Kidney (tissue), 14 donors: ENCODE data around the gene KIAA0232. TPM values are rescaled to one million over a fixed set of nuclear protein-coding genes. Genes with fewer than 3 reads are reported as not detected.
A peak's percentile ranks its signal among the peaks of the same experiment; 100 is the strongest.

Experiments used
- DNase-seq, 5 donors: peaks; one replicate each; pipeline ENCODE4 v3.0.0-alpha.2; 2013 to 2020
- FAIRE-seq: peaks from 2 replicates; lab custom pipeline; 2012; peaks lifted over from hg19 to GRCh38; lab: Jason Lieb, UNC
- H3K27ac ChIP-seq, 2 donors: one replicate each; pipeline ENCODE4 v1.7.0; 2013; ENCODE audit warnings: low read depth in 2 of 2, low read length in 2 of 2, inconsistent platforms in 1 of 2
- H3K27me3 ChIP-seq: one replicate; pipeline ENCODE4 v1.7.1; 2013; ENCODE audit warnings: low read length, inconsistent platforms; ENCODE audit not compliant: control insufficient read depth, insufficient read depth
- H3K36me3 ChIP-seq, 3 donors: one replicate each; pipeline versions ENCODE4 v1.7.0 to v1.7.1; 2013; ENCODE audit warnings: low read length in 3 of 3, control low read depth in 1 of 3, inconsistent platforms in 1 of 3; ENCODE audit not compliant: insufficient read depth in 3 of 3, control insufficient read depth in 2 of 3
- H3K4me1 ChIP-seq, 3 donors: one replicate each; pipeline versions ENCODE4 v1.7.0 to v1.7.1; 2013; ENCODE audit warnings: low read length in 3 of 3, inconsistent platforms in 1 of 3, low read depth in 1 of 3; ENCODE audit not compliant: control insufficient read depth in 2 of 3, insufficient read depth in 2 of 3
- H3K4me3 ChIP-seq, 3 donors: one replicate each; pipeline versions ENCODE4 v1.7.0 to v1.8.1; 2013; ENCODE audit warnings: low read length in 3 of 3, control low read depth in 1 of 3, inconsistent platforms in 1 of 3
- H3K9ac ChIP-seq, 3 donors: one replicate each; pipeline versions ENCODE4 v1.7.0 to v1.7.1; 2013; ENCODE audit warnings: low read length in 3 of 3, control low read depth in 1 of 3, inconsistent platforms in 1 of 3
- H3K9me3 ChIP-seq, 3 donors: one replicate each; pipeline versions ENCODE4 v1.7.0 to v1.7.1; 2013; ENCODE audit warnings: low read length in 3 of 3, control low read depth in 1 of 3, inconsistent platforms in 1 of 3; ENCODE audit not compliant: control insufficient read depth in 2 of 3, insufficient read depth in 1 of 3
- intact Hi-C: fragments of 100-400 bp; cut with DNase I; formaldehyde crosslinking; loops from one replicate; pipeline ENCODE4 v1.11.1; 2022
- polyA plus RNA-seq: library from polyadenylated mRNA; stranded (reverse); fragments of 350-450 nt; fragmentation: Illumina TruSeq; extraction: RNeasy Lipid Tissue Mini Kit (QIAGEN cat#74804); gene quantifications from one replicate; pipeline ENCODE4 v1.2.3, GENCODE V29; 2014; ENCODE audit warnings: low read depth, low replicate concordance; ENCODE audit not compliant: insufficient read depth
- total RNA-seq: library from RNA; stranded (reverse); fragmentation: NEBNext Ultra II Directional; extraction: Animal tissue kit (Norgen Biotek cat#: 25700); gene quantifications from one replicate; pipeline ENCODE4 v1.2.1, GENCODE V29; 2021
- TF ChIP-seq, protein P1 (sequence below): IDR thresholded peaks from 3 replicates; pipeline ENCODE4 v1.5.1; 2012; ENCODE audit warnings: mild to moderate bottlenecking, moderate library complexity, borderline replicate concordance; ENCODE audit not compliant: insufficient read depth; ENCODE audit errors: extremely low read depth
- donor health status: control.
- donor health status: control.
- donor health status: control.
- donor health status: control.
- donor health status: control.
- donor health status: DM: yes; HTN: yes; CAD: no.
- donor health status: Normal renal cell carcinoma (clear cell type).

The KIAA0232 gene
- total and polyA plus RNA-seq, 2 donors from 2014 or later: 14.0 to 39.9 TPM

- H3K4me3 ChIP-seq: no peak overlapping the region
- intact Hi-C loops: no loop called here
- peaks cover 0 to 7% (median 2%) of the 10 kb centered on the region in 3 donors for H3K36me3 ChIP-seq
- H3K4me1 ChIP-seq: peaks cover 0 to 21% (median 21%) of the 10 kb centered on the region in 3 donors
- no peak overlapping the region for H3K27ac ChIP-seq
- FAIRE-seq: no peak
- H3K27me3 ChIP-seq: no peaks in the 10 kb centered on the region
- TF ChIP-seq, protein P1, sequence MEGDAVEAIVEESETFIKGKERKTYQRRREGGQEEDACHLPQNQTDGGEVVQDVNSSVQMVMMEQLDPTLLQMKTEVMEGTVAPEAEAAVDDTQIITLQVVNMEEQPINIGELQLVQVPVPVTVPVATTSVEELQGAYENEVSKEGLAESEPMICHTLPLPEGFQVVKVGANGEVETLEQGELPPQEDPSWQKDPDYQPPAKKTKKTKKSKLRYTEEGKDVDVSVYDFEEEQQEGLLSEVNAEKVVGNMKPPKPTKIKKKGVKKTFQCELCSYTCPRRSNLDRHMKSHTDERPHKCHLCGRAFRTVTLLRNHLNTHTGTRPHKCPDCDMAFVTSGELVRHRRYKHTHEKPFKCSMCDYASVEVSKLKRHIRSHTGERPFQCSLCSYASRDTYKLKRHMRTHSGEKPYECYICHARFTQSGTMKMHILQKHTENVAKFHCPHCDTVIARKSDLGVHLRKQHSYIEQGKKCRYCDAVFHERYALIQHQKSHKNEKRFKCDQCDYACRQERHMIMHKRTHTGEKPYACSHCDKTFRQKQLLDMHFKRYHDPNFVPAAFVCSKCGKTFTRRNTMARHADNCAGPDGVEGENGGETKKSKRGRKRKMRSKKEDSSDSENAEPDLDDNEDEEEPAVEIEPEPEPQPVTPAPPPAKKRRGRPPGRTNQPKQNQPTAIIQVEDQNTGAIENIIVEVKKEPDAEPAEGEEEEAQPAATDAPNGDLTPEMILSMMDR: no peak
- H3K9ac ChIP-seq: no peak overlapping the region
- H3K9me3 ChIP-seq: no peaks in the 10 kb centered on the region
- no peak for DNase-seq
Observed at GRCh38 chr4:6886886-6887285, 104.4 kb downstream of the KIAA0232 start.

DNA sequence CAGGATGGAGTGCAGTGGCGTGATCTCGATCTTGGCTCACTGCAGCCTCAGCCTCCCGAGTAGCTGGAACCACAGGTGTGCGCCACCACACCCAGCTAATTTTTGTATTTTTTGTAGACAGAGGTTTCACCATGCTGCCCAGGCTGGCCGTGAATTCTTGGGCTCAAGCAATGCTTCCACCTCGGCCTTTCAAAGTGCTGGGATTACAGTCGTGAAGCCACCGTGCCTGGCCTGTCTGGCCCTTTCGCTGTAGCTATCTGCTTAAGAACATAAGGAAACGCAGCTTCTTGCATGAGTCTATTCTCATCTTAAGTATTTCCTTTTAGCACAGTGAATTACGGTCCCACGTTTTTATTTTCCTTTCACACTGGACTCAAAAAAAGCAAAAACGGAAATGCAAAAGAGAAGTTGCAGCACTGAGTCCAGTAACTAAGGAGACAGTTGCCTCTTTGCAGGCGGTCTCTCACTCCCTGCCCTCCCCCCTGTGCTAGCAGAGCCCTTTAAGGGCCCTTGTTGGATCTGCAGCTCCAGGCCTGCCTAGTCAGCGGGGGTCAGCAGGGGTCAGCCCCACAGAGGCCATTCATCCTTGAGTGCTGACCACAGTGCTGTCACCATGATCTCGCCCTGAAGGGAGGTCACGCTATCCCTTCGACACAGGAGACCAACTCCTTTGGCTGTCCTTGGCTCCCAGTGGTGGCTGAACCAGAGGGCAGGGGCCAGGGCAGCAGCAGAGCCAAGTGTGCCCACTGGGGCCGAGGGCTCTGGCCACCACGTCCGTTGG lies 105.3 kb downstream of the KIAA0232 start:
- Histone ChIP-seq H3K9me3 (no peaks in the 10 kb centered on the region), H3K27me3 (no peaks in the 10 kb centered on the region), H3K9ac (no peak overlapping the region), H3K27ac (peak overlapping the region in 1 of 2 donors; percentile 32), H3K4me3 (no peak overlapping the region), H3K4me1 (peaks cover 0 to 30% (median 29%) of the 10 kb centered on the region in 3 donors), H3K36me3 (no peaks in the 10 kb centered on the region)
- intact Hi-C loops: no loop called here
- peak in 3 of 5 donors; percentile 54 to 95 (median 80) for DNase-seq
- TF ChIP-seq, protein P1: no peak
- no peak for FAIRE-seq

GRCh38 chr4:6888506-6889071 lies 106.1 kb downstream of the KIAA0232 start:
- Histone ChIP-seq H3K4me1 (peaks cover 0 to 36% (median 36%) of the 10 kb centered on the region in 3 donors), H3K36me3 (no peaks in the 10 kb centered on the region), H3K27me3 (no peaks in the 10 kb centered on the region), H3K27ac (no peak overlapping the region), H3K4me3 (no peak overlapping the region), H3K9ac (no peak overlapping the region), H3K9me3 (no peaks in the 10 kb centered on the region)
- FAIRE-seq (no peak), DNase-seq (no peak)
- intact Hi-C loops: no loop called here
- TF ChIP-seq, protein P1: no peak
